Astrocyte (in vitro differentiated cells and primary cell): ENCODE results near the gene CST9L. TPM values are rescaled to one million over a fixed set of nuclear protein-coding genes. Genes with fewer than 3 reads are reported as not detected.

Experiments
- DNase-seq: peaks from one replicate; pipeline ENCODE4 v3.0.0-alpha.2; 2010; ENCODE audit warnings: low read depth
- FAIRE-seq: peaks from 2 replicates; lab custom pipeline; 2011; peaks lifted over from hg19 to GRCh38; lab: Jason Lieb, UNC
- H2AFZ ChIP-seq: 2 replicates; pipeline ENCODE4 v1.6.0; 2012; ENCODE audit warnings: low read depth, low read length, inconsistent platforms
- H3K27ac ChIP-seq: 2 replicates; pipeline ENCODE4 v1.5.1; 2011; ENCODE audit warnings: low read depth, low read length, inconsistent platforms
- H3K27me3 ChIP-seq: 2 replicates; pipeline ENCODE4 v1.6.0; 2011; ENCODE audit warnings: low read length, inconsistent platforms; ENCODE audit not compliant: insufficient read depth
- H3K36me3 ChIP-seq: 2 replicates; pipeline ENCODE4 v1.5.1; 2011; ENCODE audit warnings: low read length, inconsistent platforms; ENCODE audit not compliant: insufficient read depth
- H3K4me1 ChIP-seq: 2 replicates; pipeline ENCODE4 v1.5.1; 2011; ENCODE audit warnings: low read length, inconsistent platforms; ENCODE audit not compliant: insufficient read depth
- H3K4me2 ChIP-seq: 2 replicates; pipeline ENCODE4 v1.6.0; 2012; ENCODE audit warnings: low read length, inconsistent platforms
- H3K4me3 ChIP-seq: 2 replicates; pipeline ENCODE4 v1.5.1; 2011; ENCODE audit warnings: low read depth, mild to moderate bottlenecking, low read length, inconsistent platforms; ENCODE audit not compliant: insufficient read depth
- H3K79me2 ChIP-seq: 2 replicates; pipeline ENCODE4 v1.6.0; 2012; ENCODE audit warnings: mild to moderate bottlenecking, low read length, inconsistent platforms; ENCODE audit not compliant: insufficient read depth
- H3K9ac ChIP-seq: 2 replicates; pipeline ENCODE4 v1.6.0; 2012; ENCODE audit warnings: mild to moderate bottlenecking, low read length, inconsistent platforms
- H3K9me3 ChIP-seq: 2 replicates; pipeline ENCODE4 v1.5.1; 2012; ENCODE audit warnings: low read depth, mild to moderate bottlenecking, low read length, inconsistent platforms; ENCODE audit not compliant: insufficient read depth
- H4K20me1 ChIP-seq: 2 replicates; pipeline ENCODE4 v1.6.0; 2012; ENCODE audit warnings: low read length, inconsistent platforms; ENCODE audit not compliant: insufficient read depth
- H3K27ac Mint-ChIP-seq: one replicate; pipeline ENCODE4 v1.8.0; 2021; ENCODE audit warnings: mild to moderate bottlenecking, mixed read lengths; ENCODE audit not compliant: unreplicated experiment
- H3K27me3 Mint-ChIP-seq: one replicate; pipeline ENCODE4 v1.8.0; 2021; ENCODE audit warnings: low read depth, mixed read lengths; ENCODE audit not compliant: unreplicated experiment
- H3K36me3 Mint-ChIP-seq: one replicate; pipeline ENCODE4 v1.8.0; 2021; ENCODE audit warnings: low read depth, mixed read lengths; ENCODE audit not compliant: unreplicated experiment
- H3K4me1 Mint-ChIP-seq: one replicate; pipeline ENCODE4 v1.8.0; 2021; ENCODE audit warnings: low read depth, mixed read lengths; ENCODE audit not compliant: unreplicated experiment
- H3K4me3 Mint-ChIP-seq: one replicate; pipeline ENCODE4 v1.8.0; 2021; ENCODE audit warnings: mild to moderate bottlenecking, moderate library complexity, mixed read lengths; ENCODE audit not compliant: unreplicated experiment
- H3K9me3 Mint-ChIP-seq: one replicate; pipeline ENCODE4 v1.8.0; 2021; ENCODE audit warnings: mild to moderate bottlenecking, mixed read lengths; ENCODE audit not compliant: unreplicated experiment
- EZH2 ChIP-seq: IDR thresholded peaks from 2 replicates; pipeline ENCODE4 v1.6.1; 2012; ENCODE audit warnings: mild to moderate bottlenecking, low read length, inconsistent platforms; ENCODE audit not compliant: insufficient read depth
- total RNA-seq: library from RNA; stranded (reverse); gene quantifications from 2 replicates; pipeline ENCODE4 v1.2.1, GENCODE V29; 2021
- TF ChIP-seq, protein P1 (sequence below): IDR thresholded peaks from 2 replicates; pipeline ENCODE4 v1.5.1; 2011; ENCODE audit warnings: low read depth, mild to moderate bottlenecking, inconsistent platforms, low read length, moderate library complexity; ENCODE audit not compliant: insufficient read depth

CST9L gene
- total RNA-seq, 1 donor from 2014 or later: not detected

DNA sequence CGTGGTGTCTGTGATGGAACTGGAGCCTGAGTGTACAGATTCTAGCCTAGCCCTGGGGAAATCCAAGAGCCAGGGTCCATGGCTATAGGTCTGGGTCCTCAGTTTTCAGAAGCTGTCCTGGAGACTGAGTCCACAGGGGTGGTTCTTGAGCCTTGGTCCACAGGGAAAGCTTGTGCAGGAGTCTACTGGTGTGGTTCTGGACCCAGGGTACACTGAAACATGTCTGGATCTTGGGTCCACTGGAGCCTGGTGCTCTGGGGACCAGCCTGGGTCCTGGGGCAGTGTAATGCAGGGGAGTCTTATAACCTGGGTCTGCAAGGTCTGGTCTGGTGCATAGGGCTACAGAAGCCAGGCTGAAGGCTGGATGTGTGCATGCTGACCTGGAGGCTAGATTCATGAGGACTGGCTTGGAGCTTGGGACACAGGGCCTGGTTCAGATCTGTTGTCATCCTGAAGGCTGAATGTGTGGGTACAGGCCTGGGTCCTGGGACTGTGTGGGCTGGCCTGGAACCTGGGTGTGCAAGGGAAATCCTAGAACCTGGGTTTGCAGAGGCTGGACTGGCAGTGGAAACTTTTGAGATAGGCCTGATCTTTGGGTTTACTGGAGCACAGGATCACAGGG, 5.5 kb downstream of the CST9L start:
- no peaks in the 10 kb centered on the region for H4K20me1 ChIP-seq
- no peak overlapping the region for H3K4me3 ChIP-seq
- H3K4me1 Mint-ChIP-seq: no peaks in the 10 kb centered on the region
- no peak overlapping the region for H2AFZ ChIP-seq
- no peaks in the 10 kb centered on the region for H3K27me3 ChIP-seq
- no peaks in the 10 kb centered on the region for H3K4me1 ChIP-seq
- no peak overlapping the region for H3K4me3 Mint-ChIP-seq
- no peak overlapping the region for H3K27ac Mint-ChIP-seq
- H3K9me3 ChIP-seq: peaks cover 14% of the 10 kb centered on the region
- H3K27ac ChIP-seq: no peak overlapping the region
- no peak overlapping the region for H3K9ac ChIP-seq
- FAIRE-seq (no peak), DNase-seq (no peak)
- no peaks in the 10 kb centered on the region for H3K79me2 ChIP-seq
- peaks cover 17% of the 10 kb centered on the region for H3K27me3 Mint-ChIP-seq
- peaks cover 24% of the 10 kb centered on the region for H3K9me3 Mint-ChIP-seq
- no peak for TF ChIP-seq EZH2
- TF ChIP-seq, protein P1, sequence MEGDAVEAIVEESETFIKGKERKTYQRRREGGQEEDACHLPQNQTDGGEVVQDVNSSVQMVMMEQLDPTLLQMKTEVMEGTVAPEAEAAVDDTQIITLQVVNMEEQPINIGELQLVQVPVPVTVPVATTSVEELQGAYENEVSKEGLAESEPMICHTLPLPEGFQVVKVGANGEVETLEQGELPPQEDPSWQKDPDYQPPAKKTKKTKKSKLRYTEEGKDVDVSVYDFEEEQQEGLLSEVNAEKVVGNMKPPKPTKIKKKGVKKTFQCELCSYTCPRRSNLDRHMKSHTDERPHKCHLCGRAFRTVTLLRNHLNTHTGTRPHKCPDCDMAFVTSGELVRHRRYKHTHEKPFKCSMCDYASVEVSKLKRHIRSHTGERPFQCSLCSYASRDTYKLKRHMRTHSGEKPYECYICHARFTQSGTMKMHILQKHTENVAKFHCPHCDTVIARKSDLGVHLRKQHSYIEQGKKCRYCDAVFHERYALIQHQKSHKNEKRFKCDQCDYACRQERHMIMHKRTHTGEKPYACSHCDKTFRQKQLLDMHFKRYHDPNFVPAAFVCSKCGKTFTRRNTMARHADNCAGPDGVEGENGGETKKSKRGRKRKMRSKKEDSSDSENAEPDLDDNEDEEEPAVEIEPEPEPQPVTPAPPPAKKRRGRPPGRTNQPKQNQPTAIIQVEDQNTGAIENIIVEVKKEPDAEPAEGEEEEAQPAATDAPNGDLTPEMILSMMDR: no peak
- no peaks in the 10 kb centered on the region for H3K36me3 ChIP-seq
- no peaks in the 10 kb centered on the region for H3K36me3 Mint-ChIP-seq
- no peak overlapping the region for H3K4me2 ChIP-seq

- H3K27me3 Mint-ChIP-seq: peaks cover 12% of the 10 kb centered on the region
- H3K4me2 ChIP-seq: no peak overlapping the region
- no peak for FAIRE-seq
Measured at GRCh38 chr20:23554401-23554800, 13.9 kb downstream of the CST9L start.

DNA sequence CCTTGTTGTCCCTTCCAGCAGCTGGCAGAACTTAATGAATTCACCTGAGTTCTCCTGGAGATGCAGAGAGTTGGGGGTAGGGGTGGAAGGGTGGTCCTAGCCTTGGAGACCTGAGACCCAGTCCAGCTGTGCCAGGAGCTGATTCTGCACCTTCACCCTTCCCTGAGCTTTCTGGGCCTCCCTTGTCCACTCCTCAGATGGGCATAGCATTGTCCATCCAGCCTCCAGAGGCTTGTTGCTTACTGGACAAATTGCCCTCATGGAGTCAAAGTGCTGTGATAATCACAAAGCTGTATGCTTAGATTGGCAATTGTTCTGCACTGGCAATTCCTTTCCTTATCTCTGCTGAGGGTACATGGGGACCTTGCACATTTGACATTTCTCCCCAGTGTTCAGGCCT, 16.5 kb downstream of the CST9L start:
- Histone ChIP-seq H4K20me1 (no peaks in the 10 kb centered on the region), H2AFZ (no peak overlapping the region), H3K27me3 (no peaks in the 10 kb centered on the region), H3K4me2 (no peak overlapping the region), H3K4me1 (no peaks in the 10 kb centered on the region), H3K9ac (no peak overlapping the region), H3K4me3 (no peak overlapping the region), H3K79me2 (no peaks in the 10 kb centered on the region), H3K27ac (no peak overlapping the region), H3K9me3 (no peaks in the 10 kb centered on the region), H3K36me3 (no peaks in the 10 kb centered on the region)
- DNase-seq (no peak), FAIRE-seq (no peak)
- peaks cover 28% of the 10 kb centered on the region for H3K27me3 Mint-ChIP-seq
- peaks cover 4% of the 10 kb centered on the region for H3K9me3 Mint-ChIP-seq
- H3K4me1 Mint-ChIP-seq: no peaks in the 10 kb centered on the region
- no peaks in the 10 kb centered on the region for H3K36me3 Mint-ChIP-seq
- H3K27ac Mint-ChIP-seq: no peak overlapping the region
- H3K4me3 Mint-ChIP-seq: no peak overlapping the region
- no peak for TF ChIP-seq EZH2
- TF ChIP-seq, protein P1: no peak

More at GRCh38 chr20:23554401-23554800, 13.9 kb downstream of the CST9L start:
- Histone ChIP-seq H3K9me3 (no peaks in the 10 kb centered on the region), H3K4me3 (no peak overlapping the region), H3K36me3 (no peaks in the 10 kb centered on the region), H3K4me1 (no peaks in the 10 kb centered on the region), H3K27ac (no peak overlapping the region), H3K9ac (no peak overlapping the region), H4K20me1 (no peaks in the 10 kb centered on the region), H3K79me2 (no peaks in the 10 kb centered on the region), H3K27me3 (no peaks in the 10 kb centered on the region), H2AFZ (no peak overlapping the region)
- Mint-ChIP-seq H3K4me3 (no peak overlapping the region), H3K27ac (no peak overlapping the region), H3K9me3 (peaks cover 12% of the 10 kb centered on the region), H3K4me1 (no peaks in the 10 kb centered on the region), H3K36me3 (no peaks in the 10 kb centered on the region)
- TF ChIP-seq, protein P1: no peak
- no peak for TF ChIP-seq EZH2
- no peak for DNase-seq
